LNCaP clone FGC (cell line): ENCODE measurements around the gene CMSS1.

Experiments
- DNase-seq: peaks from one replicate; pipeline ENCODE4 v3.0.0-alpha.2; 2011; ENCODE audit warnings: low read depth
- H3K4me3 ChIP-seq: 2 replicates; pipeline ENCODE4 v1.5.1; 2011; ENCODE audit warnings: mild to moderate bottlenecking, low read depth, low read length, control low read depth
- CTCF ChIP-seq: IDR thresholded peaks from 2 replicates; pipeline ENCODE4 v1.5.1; 2012; ENCODE audit warnings: mild to moderate bottlenecking; ENCODE audit not compliant: control insufficient read depth, insufficient read depth; ENCODE audit errors: extremely low read depth

CMSS1 gene

GRCh38 chr3:99981138-99981537, 163.5 kb downstream of the CMSS1 start:
- DNase-seq, result no peak
- no peak for TF ChIP-seq CTCF
- H3K4me3 ChIP-seq, result no peak overlapping the region

- no peak overlapping the region for H3K4me3 ChIP-seq
- no peak for DNase-seq
- no peak for TF ChIP-seq CTCF
Observed at GRCh38 chr3:99982650-99983049, 165.0 kb downstream of the CMSS1 start.

GRCh38 chr3:99984139-99984538, 166.5 kb downstream of the CMSS1 start:
- DNase-seq, result no peak
- TF ChIP-seq CTCF, result no peak
- H3K4me3 ChIP-seq, result no peak overlapping the region

GRCh38 chr3:99984668-99985067, 167.0 kb downstream of the CMSS1 start:
- H3K4me3 ChIP-seq, result no peak overlapping the region
- no peak for TF ChIP-seq CTCF
- DNase-seq, result peak; percentile 61

- TF ChIP-seq CTCF, result no peak
- DNase-seq, result no peak
- H3K4me3 ChIP-seq, result no peak overlapping the region
Observed at GRCh38 chr3:99990179-99990578, 172.5 kb downstream of the CMSS1 start.

GRCh38 chr3:99997293-99997692, 179.6 kb downstream of the CMSS1 start:
- no peak overlapping the region for H3K4me3 ChIP-seq
- no peak for TF ChIP-seq CTCF
- no peak for DNase-seq

- DNase-seq, result no peak
- H3K4me3 ChIP-seq, result no peak overlapping the region
- no peak for TF ChIP-seq CTCF
Observed at GRCh38 chr3:99999536-99999935, 181.9 kb downstream of the CMSS1 start.
